GM18867 (cell line): ENCODE measurements around the gene SLC10A1.
"Not testable (repeated sequence)": the region's sequence is repeated elsewhere in the genome, so short reads cannot be mapped to it uniquely, and the experiment has no call there.

Experiments
- ATAC-seq: cut with Tn5 transposase; IDR thresholded peaks from one replicate; pipeline ENCODE4 v1.9.1; 2021; ENCODE audit warnings: mild to moderate bottlenecking, moderate library complexity; ENCODE audit not compliant: unreplicated experiment

The SLC10A1 gene

GRCh38 chr14:69796797-69797500, at the start of gene SLC10A1:
SLC10A1 (minus strand) TSS chr14:69797241; CDS start chr14:69797155, 86 bp downstream.
- ATAC-seq, result no peak

GRCh38 chr14:69845787-69846186, 48.7 kb upstream of the SLC10A1 start:
- no peak for ATAC-seq

GRCh38 chr14:69845050-69845581, 48.1 kb upstream of the SLC10A1 start:
- ATAC-seq, result no peak

- ATAC-seq, result no peak
These were observed 47.1 kb upstream of the SLC10A1 start for GRCh38 chr14:69844171-69844570.

- ATAC-seq, result no peak
These were observed 45.8 kb upstream of the SLC10A1 start for GRCh38 chr14:69842686-69843420.

- ATAC-seq, result no peak
These were observed 44.6 kb upstream of the SLC10A1 start for GRCh38 chr14:69841656-69842055.

- ATAC-seq, result no peak
These were observed 42.6 kb upstream of the SLC10A1 start for GRCh38 chr14:69839661-69840060.

- no peak for ATAC-seq
These were observed 41.9 kb upstream of the SLC10A1 start for GRCh38 chr14:69838881-69839416.

- ATAC-seq, result no peak
These were observed 31.8 kb upstream of the SLC10A1 start for GRCh38 chr14:69828879-69829278.

- no peak for ATAC-seq
These were observed 31.3 kb upstream of the SLC10A1 start for GRCh38 chr14:69828354-69828753.

- ATAC-seq, result no peak
These were observed 30.5 kb upstream of the SLC10A1 start for GRCh38 chr14:69827560-69827959.

- no peak for ATAC-seq
These were observed 25.4 kb upstream of the SLC10A1 start for GRCh38 chr14:69822456-69822855.

- ATAC-seq, result no peak
These were observed 23.9 kb upstream of the SLC10A1 start for GRCh38 chr14:69820991-69821390.

GRCh38 chr14:69819607-69820006, 22.6 kb upstream of the SLC10A1 start:
- ATAC-seq, result no peak

GRCh38 chr14:69818758-69819191, 21.7 kb upstream of the SLC10A1 start:
- ATAC-seq, result no peak

- no peak for ATAC-seq
These were observed 19.2 kb upstream of the SLC10A1 start for GRCh38 chr14:69816216-69816615.

GRCh38 chr14:69815556-69815955, 18.5 kb upstream of the SLC10A1 start:
- no peak for ATAC-seq

- no peak for ATAC-seq
These were observed 17.4 kb upstream of the SLC10A1 start for GRCh38 chr14:69814397-69814796.

GRCh38 chr14:69813346-69813745, 16.3 kb upstream of the SLC10A1 start:
- not testable (repeated sequence) for ATAC-seq

GRCh38 chr14:69812711-69813110, 15.7 kb upstream of the SLC10A1 start:
- ATAC-seq, result no peak

GRCh38 chr14:69811868-69812252, 14.8 kb upstream of the SLC10A1 start:
- no peak for ATAC-seq
